HUES6 (cell line): Measurements from ENCODE around the gene MLLT3.

Source experiments
- H3K27ac ChIP-seq: 2 replicates; pipeline ENCODE4 v1.7.0; 2013; ENCODE audit warnings: low read depth, mild to moderate bottlenecking, low read length, inconsistent platforms
- H3K27me3 ChIP-seq: 2 replicates; pipeline ENCODE4 v1.6.1; 2013; ENCODE audit warnings: low read length; ENCODE audit not compliant: control insufficient read depth, insufficient read depth
- H3K36me3 ChIP-seq: 2 replicates; pipeline ENCODE4 v1.6.1; 2013; ENCODE audit warnings: low read length; ENCODE audit not compliant: control insufficient read depth, insufficient read depth
- H3K4me1 ChIP-seq: 2 replicates; pipeline ENCODE4 v1.6.1; 2013; ENCODE audit warnings: low read length; ENCODE audit not compliant: control insufficient read depth, insufficient read depth
- H3K4me3 ChIP-seq: 2 replicates; pipeline ENCODE4 v1.5.1; 2013; ENCODE audit warnings: low read depth, low read length
- H3K9ac ChIP-seq: one replicate; pipeline ENCODE4 v1.6.1; 2013; ENCODE audit warnings: mild to moderate bottlenecking, low read length
- H3K9me3 ChIP-seq: 2 replicates; pipeline ENCODE4 v1.6.1; 2013; ENCODE audit warnings: low read depth, low read length; ENCODE audit not compliant: control insufficient read depth, insufficient read depth

The MLLT3 gene

GRCh38 chr9:20402273-20402875 is 219.9 kb downstream of the MLLT3 start:
- Histone ChIP-seq H3K27me3 (no peaks in the 10 kb centered on the region), H3K9ac (no peak overlapping the region), H3K4me1 (peaks cover 3% of the 10 kb centered on the region)

GRCh38 chr9:20398536-20399338 is 223.6 kb downstream of the MLLT3 start:
- Histone ChIP-seq H3K27me3 (no peaks in the 10 kb centered on the region), H3K4me1 (peaks cover 8% of the 10 kb centered on the region), H3K4me3 (no peak overlapping the region), H3K9ac (no peak overlapping the region), H3K9me3 (no peaks in the 10 kb centered on the region), H3K36me3 (no peaks in the 10 kb centered on the region), H3K27ac (no peak overlapping the region)

More at GRCh38 chr9:20402273-20402875, 219.9 kb downstream of the MLLT3 start:
- Histone ChIP-seq H3K4me3 (no peak overlapping the region), H3K36me3 (no peaks in the 10 kb centered on the region), H3K9me3 (no peaks in the 10 kb centered on the region), H3K27ac (no peak overlapping the region)

- Histone ChIP-seq H3K9ac (no peak overlapping the region), H3K4me1 (peaks cover 8% of the 10 kb centered on the region), H3K36me3 (no peaks in the 10 kb centered on the region), H3K27ac (no peak overlapping the region), H3K27me3 (no peaks in the 10 kb centered on the region), H3K4me3 (no peak overlapping the region), H3K9me3 (no peaks in the 10 kb centered on the region)
Observed at GRCh38 chr9:20397348-20397747, 225.0 kb downstream of the MLLT3 start.

GRCh38 chr9:20396509-20396908 is 225.8 kb downstream of the MLLT3 start:
- Histone ChIP-seq H3K36me3 (no peaks in the 10 kb centered on the region), H3K27ac (no peak overlapping the region), H3K9ac (no peak overlapping the region), H3K4me1 (peaks cover 8% of the 10 kb centered on the region), H3K27me3 (no peaks in the 10 kb centered on the region), H3K9me3 (no peaks in the 10 kb centered on the region), H3K4me3 (no peak overlapping the region)

- Histone ChIP-seq H3K36me3 (no peaks in the 10 kb centered on the region), H3K9ac (no peak overlapping the region), H3K4me3 (no peak overlapping the region), H3K27me3 (no peaks in the 10 kb centered on the region), H3K9me3 (no peaks in the 10 kb centered on the region), H3K27ac (no peak overlapping the region), H3K4me1 (peaks cover 8% of the 10 kb centered on the region)
Observed at GRCh38 chr9:20395651-20396050, 226.6 kb downstream of the MLLT3 start.

GRCh38 chr9:20394969-20395368 is 227.3 kb downstream of the MLLT3 start:
- Histone ChIP-seq H3K27ac (no peak overlapping the region), H3K9me3 (no peaks in the 10 kb centered on the region), H3K4me1 (peaks cover 8% of the 10 kb centered on the region), H3K4me3 (no peak overlapping the region), H3K9ac (no peak overlapping the region), H3K27me3 (no peaks in the 10 kb centered on the region), H3K36me3 (no peaks in the 10 kb centered on the region)

- no peak overlapping the region for H3K9ac ChIP-seq
- no peaks in the 10 kb centered on the region for H3K36me3 ChIP-seq
Observed at GRCh38 chr9:20391208-20391607, 231.1 kb downstream of the MLLT3 start.

GRCh38 chr9:20390400-20390799 is 231.9 kb downstream of the MLLT3 start:
- no peaks in the 10 kb centered on the region for H3K27me3 ChIP-seq
- H3K36me3 ChIP-seq = no peaks in the 10 kb centered on the region
- H3K4me3 ChIP-seq = no peak overlapping the region
- no peaks in the 10 kb centered on the region for H3K4me1 ChIP-seq
- H3K9ac ChIP-seq = no peak overlapping the region
- H3K27ac ChIP-seq = no peak overlapping the region
- H3K9me3 ChIP-seq = no peaks in the 10 kb centered on the region

More at GRCh38 chr9:20391208-20391607, 231.1 kb downstream of the MLLT3 start:
- H3K27ac ChIP-seq = no peak overlapping the region
- no peaks in the 10 kb centered on the region for H3K27me3 ChIP-seq
- no peaks in the 10 kb centered on the region for H3K9me3 ChIP-seq
- no peak overlapping the region for H3K4me3 ChIP-seq
- no peaks in the 10 kb centered on the region for H3K4me1 ChIP-seq

GRCh38 chr9:20387062-20387461 is 235.2 kb downstream of the MLLT3 start:
- no peak overlapping the region for H3K9ac ChIP-seq
- no peaks in the 10 kb centered on the region for H3K36me3 ChIP-seq
- H3K4me1 ChIP-seq = 0 out of 2 replicates have a peak, but pooled peaks cover 5% of the 10 kb centered on the region
- H3K27me3 ChIP-seq = no peaks in the 10 kb centered on the region
- H3K4me3 ChIP-seq = no peak overlapping the region
- H3K27ac ChIP-seq = no peak overlapping the region
- H3K9me3 ChIP-seq = no peaks in the 10 kb centered on the region

- Histone ChIP-seq H3K4me1 (0 out of 2 replicates have a peak, but pooled peaks cover 5% of the 10 kb centered on the region), H3K27ac (no peak overlapping the region), H3K27me3 (no peaks in the 10 kb centered on the region), H3K9ac (no peak overlapping the region), H3K9me3 (no peaks in the 10 kb centered on the region), H3K4me3 (no peak overlapping the region), H3K36me3 (no peaks in the 10 kb centered on the region)
Observed at GRCh38 chr9:20384642-20385041, 237.7 kb downstream of the MLLT3 start.

GRCh38 chr9:20382460-20383071 is 239.7 kb downstream of the MLLT3 start:
- Histone ChIP-seq H3K9ac (no peak overlapping the region), H3K4me3 (no peak overlapping the region), H3K27me3 (no peaks in the 10 kb centered on the region), H3K27ac (no peak overlapping the region), H3K9me3 (no peaks in the 10 kb centered on the region), H3K36me3 (no peaks in the 10 kb centered on the region), H3K4me1 (0 out of 2 replicates have a peak, but pooled peaks cover 5% of the 10 kb centered on the region)
